Pancreas (tissue), 10 donors: ENCODE data around the gene RACGAP1. TPM values are rescaled to one million over a fixed set of nuclear protein-coding genes. Genes with fewer than 3 reads are reported as not detected.

Experiments used
- ATAC-seq, 4 donors: fragments of 200-7000 bp; cut with Tn5 transposase; one replicate each; pipeline versions ENCODE4 v1.8.0 to v1.9.1; 2020; ENCODE audit warnings: mild to moderate bottlenecking in 4 of 4, moderate library complexity in 4 of 4
- DNase-seq, 6 donors: peaks; one replicate each; pipeline ENCODE4 v3.0.0-alpha.2; 2020
- FAIRE-seq: peaks from 2 replicates; lab custom pipeline; 2012; peaks lifted over from hg19 to GRCh38; lab: Jason Lieb, UNC
- H3K27ac ChIP-seq, 4 donors: fragments of 200-600 bp; sonication (generic); 1 replicate in 3 of 4; 2 replicates in 1 of 4; pipeline versions ENCODE4 v1.5.0 to v1.8.0; 2020
- H3K27me3 ChIP-seq, 4 donors: fragments of 200-600 bp; one replicate each; pipeline ENCODE4 v1.8.0; 2021
- H3K36me3 ChIP-seq, 3 donors: fragments of 200-600 bp; sonication (generic) in 1 of 3; one replicate each; pipeline versions ENCODE4 v1.5.0 to v1.8.0; 2020 to 2021
- H3K4me1 ChIP-seq, 3 donors: fragments of 200-600 bp; one replicate each; pipeline ENCODE4 v1.8.0; 2021
- H3K4me3 ChIP-seq, 4 donors: fragments of 200-600 bp; sonication (generic) in 2 of 4; one replicate each; pipeline versions ENCODE4 v1.5.0 to v1.8.0; 2020 to 2021
- H3K9me3 ChIP-seq, 4 donors: fragments of 200-600 bp; one replicate each; pipeline ENCODE4 v1.8.0; 2021
- CTCF ChIP-seq, 4 donors: fragments of 200-600 bp; sonication (generic) in 3 of 4; IDR thresholded peaks; one replicate each; pipeline versions ENCODE4 v1.5.0 to v1.8.0; 2021; ENCODE audit warnings: antibody characterized with exemption in 4 of 4
- WGBS, 2 donors: extraction: QIAGEN DNeasy Blood & Tissue Kit; methylation state at CpG; one replicate each; pipeline ENCODE4 v1.1.7; 2013; 5-methylcytosine and 5-hydroxymethylcytosine counted together
- intact Hi-C, 3 donors: fragments of 100-400 bp; cut with DNase I; formaldehyde crosslinking; loops; one replicate each; pipeline versions ENCODE4 v1.11.1 to v1.14.2; 2022
- polyA plus RNA-seq, 2 donors: library from polyadenylated mRNA; stranded (reverse); fragments of 200-250 nt; gene quantifications; one replicate each; pipeline ENCODE4 v1.2.3, GENCODE V29; 2013
- total RNA-seq, 6 donors: library from RNA; stranded (reverse); fragmentation: NEBNext Ultra II Directional in 4 of 6; extraction: Animal tissue kit (Norgen Biotek cat#: 25700) in 4 of 6; gene quantifications; one replicate each; pipeline versions ENCODE4 v1.2.1 to v1.2.4, GENCODE V29; 2021 to 2023
- donor health status: healthy with polysubstance abuse.
- donor health status: DM: no; HTN: no; CAD: no; lungs with moderate emphysema.
- donor health status: DM: no; HTN: no; CAD: no.
- donor health status: control.
- donor health status: control.
- donor health status: Bipolar disorder and iron deficiency.
- donor health status: DM: yes; HTN: yes; CAD: no.
- donor health status: DM: no; HTN: no; CAD: no.
- donor health status: DM: no; HTN: no; CAD: no.
- donor health status: DM: yes; HTN: yes; CAD: no.

Gene RACGAP1
- total and polyA plus RNA-seq, 8 donors: 0.72 to 6.3 (median 2.4) TPM

GRCh38 chr12:49972641-49973360 is 52.5 kb downstream of the RACGAP1 start, which contains the start of gene AQP6:
Gene AQP6 (plus strand): TSS chr12:49972947. CDS start chr12:49973174, 227 bp downstream.
- Histone ChIP-seq H3K27ac (no peak within 1 kb of the TSS), H3K4me1 (no peaks in the 10 kb centered on the region), H3K27me3 (no peaks in the 10 kb centered on the region), H3K9me3 (no peaks in the 10 kb centered on the region), H3K4me3 (no peak within 1 kb of the TSS), H3K36me3 (no peaks in the 10 kb centered on the region)
- 73 to 76% methylated on average over 18 of the region's 18 CpGs for WGBS, 2 donors
- no peak for TF ChIP-seq CTCF (IDR thresholded peaks at IDR 0.05)
- DNase-seq: no peak
- ATAC-seq: no peak
- intact Hi-C loops: loop anchor here in 2 of 3 donors (5.0 kb wide), 2 partner anchors 84 to 90 kb away; partner anchors contain the start of gene ASIC1 (in 1 of the 2)
- no peak for FAIRE-seq

GRCh38 chr12:49972129-49972528 is 53.2 kb downstream of the RACGAP1 start:
- no peak overlapping the region for H3K27ac ChIP-seq
- 72 to 77% methylated on average over 9 of the region's 9 CpGs for WGBS, 2 donors
- H3K4me3 ChIP-seq: no peak overlapping the region
- no peaks in the 10 kb centered on the region for H3K27me3 ChIP-seq
- ATAC-seq (no peak), FAIRE-seq (no peak), DNase-seq (no peak)
- no peaks in the 10 kb centered on the region for H3K9me3 ChIP-seq
- H3K36me3 ChIP-seq: no peaks in the 10 kb centered on the region
- H3K4me1 ChIP-seq: peaks cover 0 to 3% (median 0%) of the 10 kb centered on the region in 3 donors
- intact Hi-C loops: loop anchor here in 2 of 3 donors (5.0 kb wide), 2 partner anchors 85 to 90 kb away; partner anchors contain the start of gene ASIC1 (in 1 of the 2)
- no peak for TF ChIP-seq CTCF (IDR thresholded peaks at IDR 0.05)

- intact Hi-C loops: loop anchor here in 2 of 3 donors (5.0 kb wide), 2 partner anchors 86 to 91 kb away; partner anchors contain the start of gene ASIC1 (in 1 of the 2)
- H3K4me3 ChIP-seq: no peak overlapping the region
- H3K4me1 ChIP-seq: peaks cover 0 to 3% (median 0%) of the 10 kb centered on the region in 3 donors
- ATAC-seq: no peak
- H3K9me3 ChIP-seq: no peaks in the 10 kb centered on the region
- H3K27ac ChIP-seq: no peak overlapping the region
- FAIRE-seq: no peak
- TF ChIP-seq CTCF (IDR thresholded peaks at IDR 0.05): no peak
- H3K36me3 ChIP-seq: no peaks in the 10 kb centered on the region
- no peaks in the 10 kb centered on the region for H3K27me3 ChIP-seq
- no peak for DNase-seq
- 69 to 76% methylated on average over 6 of the region's 6 CpGs for WGBS, 2 donors
These were observed 54.2 kb downstream of the RACGAP1 start for GRCh38 chr12:49971141-49971540.

- Histone ChIP-seq H3K4me3 (no peak overlapping the region), H3K4me1 (peaks cover 0 to 3% (median 0%) of the 10 kb centered on the region in 3 donors), H3K36me3 (no peaks in the 10 kb centered on the region), H3K27ac (no peak overlapping the region), H3K27me3 (no peaks in the 10 kb centered on the region), H3K9me3 (no peaks in the 10 kb centered on the region)
- intact Hi-C loops: loop anchor here in 2 of 3 donors (5.0 kb wide), 2 partner anchors 87 to 92 kb away; partner anchors contain the start of gene ASIC1 (in 1 of the 2)
- no peak for FAIRE-seq
- 57 to 58% methylated on average over 10 of the region's 10 CpGs for WGBS, 2 donors
- no peak for ATAC-seq
- DNase-seq: peak in 1 of 6 donors; percentile 50
- TF ChIP-seq CTCF (IDR thresholded peaks at IDR 0.05): no peak
These were observed 54.6 kb downstream of the RACGAP1 start for GRCh38 chr12:49970658-49971057.
